DOHH2 (cell line): ENCODE results near the gene GATAD2A.

Experiments
- H3F3A ChIP-seq: fragments of 200-600 bp; sonication (generic), shearing (Covaris generic); 2 replicates; pipeline ENCODE4 v1.6.0; 2016; ENCODE audit warnings: antibody characterized with exemption, mild to moderate bottlenecking; ENCODE audit not compliant: control insufficient read depth, insufficient read depth
- H3K27ac ChIP-seq: fragments of 200-600 bp; sonication (generic); 2 replicates; pipeline ENCODE4 v1.5.1; 2014; ENCODE audit warnings: low read depth, mild to moderate bottlenecking, low read length, moderate library complexity
- H3K27me3 ChIP-seq: fragments of 200-600 bp; sonication (generic); 2 replicates; pipeline ENCODE4 v1.6.1; 2014; ENCODE audit warnings: mild to moderate bottlenecking, low read length, mixed read lengths; ENCODE audit not compliant: control insufficient read depth
- H3K36me3 ChIP-seq: fragments of 200-600 bp; sonication (generic); 2 replicates; pipeline ENCODE4 v1.6.1; 2014; ENCODE audit warnings: mild to moderate bottlenecking, low read length, moderate library complexity, mixed read lengths; ENCODE audit not compliant: control insufficient read depth
- H3K4me1 ChIP-seq: fragments of 200-600 bp; sonication (generic); 2 replicates; pipeline ENCODE4 v1.6.1; 2014; ENCODE audit warnings: mild to moderate bottlenecking, low read length, mixed read lengths; ENCODE audit not compliant: control insufficient read depth
- H3K4me2 ChIP-seq: fragments of 200-600 bp; sonication (generic); 2 replicates; pipeline ENCODE4 v1.6.0; 2014; ENCODE audit warnings: mild to moderate bottlenecking, low read length, moderate library complexity
- H3K4me3 ChIP-seq: fragments of 200-600 bp; sonication (generic); 2 replicates; pipeline ENCODE4 v1.5.1; 2014; ENCODE audit warnings: mild to moderate bottlenecking, low read length, mixed read lengths
- H3K79me2 ChIP-seq: fragments of 200-600 bp; sonication (generic); 2 replicates; pipeline ENCODE4 v1.6.1; 2014; ENCODE audit warnings: mild to moderate bottlenecking, low read length, mixed read lengths; ENCODE audit not compliant: control insufficient read depth
- H3K9me2 ChIP-seq: fragments of 200-600 bp; sonication (generic); replicated peaks from 2 replicates; pipeline ENCODE4 v1.6.1; 2014; ENCODE audit warnings: mild to moderate bottlenecking, low read length, mixed read lengths; ENCODE audit not compliant: control insufficient read depth
- H3K9me3 ChIP-seq: fragments of 200-600 bp; sonication (generic); 2 replicates; pipeline ENCODE4 v1.6.1; 2014; ENCODE audit warnings: antibody characterized with exemption, low read length, mixed read lengths; ENCODE audit not compliant: control insufficient read depth, insufficient read depth
- H4K20me1 ChIP-seq: fragments of 200-600 bp; sonication (generic); 2 replicates; pipeline ENCODE4 v1.6.0; 2014; ENCODE audit warnings: low read depth, mild to moderate bottlenecking, antibody characterized with exemption, low read length, moderate library complexity; ENCODE audit not compliant: control insufficient read depth, insufficient read depth
- EZH2phosphoT487 ChIP-seq: fragments of 200-600 bp; sonication (generic); IDR thresholded peaks from 2 replicates; pipeline ENCODE4 v1.6.1; 2017; ENCODE audit warnings: borderline replicate concordance, mild to moderate bottlenecking, antibody characterized with exemption, low read length, moderate library complexity, mixed read lengths
- TF ChIP-seq, protein P1 (sequence below): fragments of 200-600 bp; sonication (generic); IDR thresholded peaks from one replicate; pipeline ENCODE4 v1.5.1; 2014; ENCODE audit warnings: antibody characterized with exemption, mild to moderate bottlenecking, low read depth, low read length; ENCODE audit not compliant: poor library complexity, severe bottlenecking

GATAD2A gene

GRCh38 chr19:19460761-19461265, 55.3 kb downstream of the GATAD2A start:
- Histone ChIP-seq H3K79me2 (peaks cover 99% of the 10 kb centered on the region), H3K27ac (peak overlapping the region; percentile 94), H3K9me2 (no peaks in the 10 kb centered on the region)

GRCh38 chr19:19461306-19461670, 55.8 kb downstream of the GATAD2A start:
- H3K27ac ChIP-seq = peak overlapping the region; percentile 94
- TF ChIP-seq, protein P1, sequence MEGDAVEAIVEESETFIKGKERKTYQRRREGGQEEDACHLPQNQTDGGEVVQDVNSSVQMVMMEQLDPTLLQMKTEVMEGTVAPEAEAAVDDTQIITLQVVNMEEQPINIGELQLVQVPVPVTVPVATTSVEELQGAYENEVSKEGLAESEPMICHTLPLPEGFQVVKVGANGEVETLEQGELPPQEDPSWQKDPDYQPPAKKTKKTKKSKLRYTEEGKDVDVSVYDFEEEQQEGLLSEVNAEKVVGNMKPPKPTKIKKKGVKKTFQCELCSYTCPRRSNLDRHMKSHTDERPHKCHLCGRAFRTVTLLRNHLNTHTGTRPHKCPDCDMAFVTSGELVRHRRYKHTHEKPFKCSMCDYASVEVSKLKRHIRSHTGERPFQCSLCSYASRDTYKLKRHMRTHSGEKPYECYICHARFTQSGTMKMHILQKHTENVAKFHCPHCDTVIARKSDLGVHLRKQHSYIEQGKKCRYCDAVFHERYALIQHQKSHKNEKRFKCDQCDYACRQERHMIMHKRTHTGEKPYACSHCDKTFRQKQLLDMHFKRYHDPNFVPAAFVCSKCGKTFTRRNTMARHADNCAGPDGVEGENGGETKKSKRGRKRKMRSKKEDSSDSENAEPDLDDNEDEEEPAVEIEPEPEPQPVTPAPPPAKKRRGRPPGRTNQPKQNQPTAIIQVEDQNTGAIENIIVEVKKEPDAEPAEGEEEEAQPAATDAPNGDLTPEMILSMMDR = no peak
- no peak for TF ChIP-seq EZH2phosphoT487
- peaks cover 64% of the 10 kb centered on the region for H3K4me1 ChIP-seq
- peak overlapping the region; percentile 99 for H3K4me2 ChIP-seq
- H3K9me2 ChIP-seq = no peaks in the 10 kb centered on the region
- no peaks in the 10 kb centered on the region for H3K27me3 ChIP-seq
- H3K4me3 ChIP-seq = peak overlapping the region; percentile 77
- H3K9me3 ChIP-seq = peaks cover 26% of the 10 kb centered on the region; the same call in 1 of the 2 replicates
- peaks cover 64% of the 10 kb centered on the region for H3K36me3 ChIP-seq
- peaks cover 8% of the 10 kb centered on the region; the same call in 1 of the 2 replicates for H4K20me1 ChIP-seq
- peaks cover 31% of the 10 kb centered on the region for H3F3A ChIP-seq
- H3K79me2 ChIP-seq = peaks cover 99% of the 10 kb centered on the region

More at GRCh38 chr19:19460761-19461265, 55.3 kb downstream of the GATAD2A start:
- H3K4me2 ChIP-seq = peak overlapping the region; percentile 99
- no peaks in the 10 kb centered on the region for H3K27me3 ChIP-seq
- H3K9me3 ChIP-seq = peaks cover 21% of the 10 kb centered on the region; the same call in 1 of the 2 replicates
- TF ChIP-seq, protein P1 = no peak
- no peak for TF ChIP-seq EZH2phosphoT487
- peaks cover 67% of the 10 kb centered on the region for H3K4me1 ChIP-seq
- peaks cover 31% of the 10 kb centered on the region for H3F3A ChIP-seq
- peaks cover 61% of the 10 kb centered on the region for H3K36me3 ChIP-seq
- H4K20me1 ChIP-seq = peaks cover 8% of the 10 kb centered on the region; the same call in 1 of the 2 replicates
- H3K4me3 ChIP-seq = peak overlapping the region; percentile 77

- peaks cover 32% of the 10 kb centered on the region; the same call in 1 of the 2 replicates for H3K9me3 ChIP-seq
- H3K9me2 ChIP-seq = no peaks in the 10 kb centered on the region
- H3K4me3 ChIP-seq = peak overlapping the region; percentile 77
- H3K27me3 ChIP-seq = no peaks in the 10 kb centered on the region
- peaks cover 28% of the 10 kb centered on the region for H3F3A ChIP-seq
- H3K27ac ChIP-seq = no peak overlapping the region
- H4K20me1 ChIP-seq = peaks cover 3% of the 10 kb centered on the region; the same call in 1 of the 2 replicates
- peaks cover 58% of the 10 kb centered on the region for H3K4me1 ChIP-seq
- H3K36me3 ChIP-seq = peaks cover 64% of the 10 kb centered on the region
- H3K4me2 ChIP-seq = peak overlapping the region; percentile 99
- peaks cover 99% of the 10 kb centered on the region for H3K79me2 ChIP-seq
- TF ChIP-seq, protein P1 = no peak
- no peak for TF ChIP-seq EZH2phosphoT487
Measured at GRCh38 chr19:19461671-19462622, 56.5 kb downstream of the GATAD2A start.
